Gastrocnemius medialis (tissue), 4 donors: ENCODE results near the gene MSH2.

ENCODE experiments used
- POLR2A ChIP-seq, 2 donors: fragments of 450-650 bp; IDR thresholded peaks; one replicate each; pipeline ENCODE4 v1.6.1; 2017; ENCODE audit warnings: antibody characterized with exemption in 2 of 2, mild to moderate bottlenecking in 2 of 2, moderate library complexity in 2 of 2
- TF ChIP-seq, protein P1 (sequence below), 5 experiments: fragments of 450-650 bp in 3 of 5; fragments of 200-600 bp in 2 of 5; sonication (generic) in 2 of 5; IDR thresholded peaks in 4 of 5; conservative IDR thresholded peaks in 1 of 5; 1 replicate in 4 of 5; 2 replicates in 1 of 5; pipeline ENCODE4 v1.5.1; 2016 to 2019; ENCODE audit warnings: antibody characterized with exemption in 5 of 5, mild to moderate bottlenecking in 3 of 5, moderate library complexity in 3 of 5

GRCh38 chr2:47471429-47472116 is 68.6 kb downstream of the MSH2 start:
- TF ChIP-seq, protein P1, sequence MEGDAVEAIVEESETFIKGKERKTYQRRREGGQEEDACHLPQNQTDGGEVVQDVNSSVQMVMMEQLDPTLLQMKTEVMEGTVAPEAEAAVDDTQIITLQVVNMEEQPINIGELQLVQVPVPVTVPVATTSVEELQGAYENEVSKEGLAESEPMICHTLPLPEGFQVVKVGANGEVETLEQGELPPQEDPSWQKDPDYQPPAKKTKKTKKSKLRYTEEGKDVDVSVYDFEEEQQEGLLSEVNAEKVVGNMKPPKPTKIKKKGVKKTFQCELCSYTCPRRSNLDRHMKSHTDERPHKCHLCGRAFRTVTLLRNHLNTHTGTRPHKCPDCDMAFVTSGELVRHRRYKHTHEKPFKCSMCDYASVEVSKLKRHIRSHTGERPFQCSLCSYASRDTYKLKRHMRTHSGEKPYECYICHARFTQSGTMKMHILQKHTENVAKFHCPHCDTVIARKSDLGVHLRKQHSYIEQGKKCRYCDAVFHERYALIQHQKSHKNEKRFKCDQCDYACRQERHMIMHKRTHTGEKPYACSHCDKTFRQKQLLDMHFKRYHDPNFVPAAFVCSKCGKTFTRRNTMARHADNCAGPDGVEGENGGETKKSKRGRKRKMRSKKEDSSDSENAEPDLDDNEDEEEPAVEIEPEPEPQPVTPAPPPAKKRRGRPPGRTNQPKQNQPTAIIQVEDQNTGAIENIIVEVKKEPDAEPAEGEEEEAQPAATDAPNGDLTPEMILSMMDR (IDR thresholded peaks at IDR 0.05 in 4 of 5, conservative IDR thresholded peaks at IDR 0.05 in 1 of 5): no peak
- TF ChIP-seq POLR2A (IDR thresholded peaks at IDR 0.05): no peak
